Measurements from ENCODE around the gene DNAH11.

DNA sequence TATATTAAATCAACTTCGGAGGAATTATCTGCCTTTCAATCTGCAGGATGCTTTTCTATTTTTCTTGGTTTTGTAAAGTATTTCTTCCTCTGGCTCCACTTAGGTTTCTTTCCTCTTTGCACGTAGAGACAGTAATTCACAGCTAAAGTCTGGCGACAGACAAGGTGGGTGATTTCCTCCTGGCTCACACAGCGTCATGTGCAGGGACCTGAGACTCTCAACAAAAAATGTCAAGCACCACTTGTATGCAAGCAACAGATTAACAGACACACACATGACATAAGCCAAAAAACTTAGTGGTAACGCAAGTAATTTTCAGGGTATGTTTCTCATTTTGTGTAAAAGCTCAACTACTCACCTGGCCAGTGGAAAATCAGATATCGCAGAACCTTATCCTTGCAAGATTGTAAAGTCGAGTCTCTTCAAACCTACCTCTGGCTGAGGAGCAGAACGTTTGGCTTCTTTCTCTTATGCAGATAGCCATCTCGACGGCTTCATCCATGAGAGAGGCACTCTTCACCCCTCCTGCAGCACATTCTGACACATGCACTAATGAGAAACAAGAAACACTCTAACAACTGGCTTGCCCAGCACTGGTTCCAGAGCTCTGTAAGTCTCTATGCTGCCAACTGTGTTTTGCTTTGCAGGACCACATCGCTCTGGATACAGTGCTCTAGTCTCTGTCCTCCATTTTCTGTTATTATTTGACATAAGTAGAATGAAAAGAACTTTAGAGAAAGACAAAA lies 214.9 kb downstream of the DNAH11 start:
- TF ChIP-seq, protein P1, sequence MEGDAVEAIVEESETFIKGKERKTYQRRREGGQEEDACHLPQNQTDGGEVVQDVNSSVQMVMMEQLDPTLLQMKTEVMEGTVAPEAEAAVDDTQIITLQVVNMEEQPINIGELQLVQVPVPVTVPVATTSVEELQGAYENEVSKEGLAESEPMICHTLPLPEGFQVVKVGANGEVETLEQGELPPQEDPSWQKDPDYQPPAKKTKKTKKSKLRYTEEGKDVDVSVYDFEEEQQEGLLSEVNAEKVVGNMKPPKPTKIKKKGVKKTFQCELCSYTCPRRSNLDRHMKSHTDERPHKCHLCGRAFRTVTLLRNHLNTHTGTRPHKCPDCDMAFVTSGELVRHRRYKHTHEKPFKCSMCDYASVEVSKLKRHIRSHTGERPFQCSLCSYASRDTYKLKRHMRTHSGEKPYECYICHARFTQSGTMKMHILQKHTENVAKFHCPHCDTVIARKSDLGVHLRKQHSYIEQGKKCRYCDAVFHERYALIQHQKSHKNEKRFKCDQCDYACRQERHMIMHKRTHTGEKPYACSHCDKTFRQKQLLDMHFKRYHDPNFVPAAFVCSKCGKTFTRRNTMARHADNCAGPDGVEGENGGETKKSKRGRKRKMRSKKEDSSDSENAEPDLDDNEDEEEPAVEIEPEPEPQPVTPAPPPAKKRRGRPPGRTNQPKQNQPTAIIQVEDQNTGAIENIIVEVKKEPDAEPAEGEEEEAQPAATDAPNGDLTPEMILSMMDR (IDR thresholded peaks at IDR 0.05) = no peak
- no peak for TF ChIP-seq POLR2AphosphoS5 (IDR thresholded peaks at IDR 0.05; ENCODE audit: low read depth, low read length)
- TF ChIP-seq, protein P2, sequence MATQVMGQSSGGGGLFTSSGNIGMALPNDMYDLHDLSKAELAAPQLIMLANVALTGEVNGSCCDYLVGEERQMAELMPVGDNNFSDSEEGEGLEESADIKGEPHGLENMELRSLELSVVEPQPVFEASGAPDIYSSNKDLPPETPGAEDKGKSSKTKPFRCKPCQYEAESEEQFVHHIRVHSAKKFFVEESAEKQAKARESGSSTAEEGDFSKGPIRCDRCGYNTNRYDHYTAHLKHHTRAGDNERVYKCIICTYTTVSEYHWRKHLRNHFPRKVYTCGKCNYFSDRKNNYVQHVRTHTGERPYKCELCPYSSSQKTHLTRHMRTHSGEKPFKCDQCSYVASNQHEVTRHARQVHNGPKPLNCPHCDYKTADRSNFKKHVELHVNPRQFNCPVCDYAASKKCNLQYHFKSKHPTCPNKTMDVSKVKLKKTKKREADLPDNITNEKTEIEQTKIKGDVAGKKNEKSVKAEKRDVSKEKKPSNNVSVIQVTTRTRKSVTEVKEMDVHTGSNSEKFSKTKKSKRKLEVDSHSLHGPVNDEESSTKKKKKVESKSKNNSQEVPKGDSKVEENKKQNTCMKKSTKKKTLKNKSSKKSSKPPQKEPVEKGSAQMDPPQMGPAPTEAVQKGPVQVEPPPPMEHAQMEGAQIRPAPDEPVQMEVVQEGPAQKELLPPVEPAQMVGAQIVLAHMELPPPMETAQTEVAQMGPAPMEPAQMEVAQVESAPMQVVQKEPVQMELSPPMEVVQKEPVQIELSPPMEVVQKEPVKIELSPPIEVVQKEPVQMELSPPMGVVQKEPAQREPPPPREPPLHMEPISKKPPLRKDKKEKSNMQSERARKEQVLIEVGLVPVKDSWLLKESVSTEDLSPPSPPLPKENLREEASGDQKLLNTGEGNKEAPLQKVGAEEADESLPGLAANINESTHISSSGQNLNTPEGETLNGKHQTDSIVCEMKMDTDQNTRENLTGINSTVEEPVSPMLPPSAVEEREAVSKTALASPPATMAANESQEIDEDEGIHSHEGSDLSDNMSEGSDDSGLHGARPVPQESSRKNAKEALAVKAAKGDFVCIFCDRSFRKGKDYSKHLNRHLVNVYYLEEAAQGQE (IDR thresholded peaks at IDR 0.05; ENCODE audit: insufficient read depth in 1 of 2, low read depth in 2 of 2, low read length in 1 of 2) = no peak

Measured in Panc1 (cell line).